22Rv1 (cell line): Measurements from ENCODE around the gene SRRD.

ENCODE experiments used
- H3K27ac ChIP-seq: fragments of 450-650 bp; 2 replicates; pipeline ENCODE4 v1.5.1; 2017
- ZFX ChIP-seq: fragments of 450-650 bp; IDR thresholded peaks from 2 replicates; pipeline ENCODE4 v1.6.1; 2017; ENCODE audit warnings: antibody characterized with exemption, borderline replicate concordance
- TF ChIP-seq, protein P1 (sequence below): fragments of 450-650 bp; IDR thresholded peaks from 2 replicates; pipeline ENCODE4 v1.5.1; 2017; ENCODE audit warnings: mild to moderate bottlenecking

Gene SRRD

DNA sequence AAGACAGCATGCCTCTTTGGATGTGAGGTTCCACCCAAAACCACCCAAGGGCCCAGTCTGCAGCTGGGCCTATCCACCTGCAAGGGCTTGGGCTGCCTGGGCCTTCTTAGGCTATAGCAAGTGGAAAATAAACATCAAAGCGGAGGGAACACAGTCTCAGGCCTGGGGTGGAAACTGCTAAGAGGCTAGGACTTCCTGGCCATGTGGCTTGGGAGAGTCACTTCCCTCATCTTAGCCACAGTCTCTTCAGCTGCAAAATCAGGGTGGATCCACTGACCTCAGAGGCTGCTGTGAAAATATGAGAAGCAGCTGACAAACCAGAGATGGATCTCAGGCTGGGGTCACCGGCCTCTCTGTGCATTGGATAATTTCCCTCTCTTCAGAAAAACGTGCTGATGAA, 59.2 kb downstream of the SRRD start:
- TF ChIP-seq ZFX = no peak
- TF ChIP-seq, protein P1, sequence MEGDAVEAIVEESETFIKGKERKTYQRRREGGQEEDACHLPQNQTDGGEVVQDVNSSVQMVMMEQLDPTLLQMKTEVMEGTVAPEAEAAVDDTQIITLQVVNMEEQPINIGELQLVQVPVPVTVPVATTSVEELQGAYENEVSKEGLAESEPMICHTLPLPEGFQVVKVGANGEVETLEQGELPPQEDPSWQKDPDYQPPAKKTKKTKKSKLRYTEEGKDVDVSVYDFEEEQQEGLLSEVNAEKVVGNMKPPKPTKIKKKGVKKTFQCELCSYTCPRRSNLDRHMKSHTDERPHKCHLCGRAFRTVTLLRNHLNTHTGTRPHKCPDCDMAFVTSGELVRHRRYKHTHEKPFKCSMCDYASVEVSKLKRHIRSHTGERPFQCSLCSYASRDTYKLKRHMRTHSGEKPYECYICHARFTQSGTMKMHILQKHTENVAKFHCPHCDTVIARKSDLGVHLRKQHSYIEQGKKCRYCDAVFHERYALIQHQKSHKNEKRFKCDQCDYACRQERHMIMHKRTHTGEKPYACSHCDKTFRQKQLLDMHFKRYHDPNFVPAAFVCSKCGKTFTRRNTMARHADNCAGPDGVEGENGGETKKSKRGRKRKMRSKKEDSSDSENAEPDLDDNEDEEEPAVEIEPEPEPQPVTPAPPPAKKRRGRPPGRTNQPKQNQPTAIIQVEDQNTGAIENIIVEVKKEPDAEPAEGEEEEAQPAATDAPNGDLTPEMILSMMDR = no peak
- no peak overlapping the region for H3K27ac ChIP-seq
